Measurements from ENCODE around the gene OR7A10. TPM values are rescaled to one million over a fixed set of nuclear protein-coding genes. Genes with fewer than 3 reads are reported as not detected.

Gene OR7A10
- total RNA-seq, 1 experiment from 2014 or later = not detected

DNA sequence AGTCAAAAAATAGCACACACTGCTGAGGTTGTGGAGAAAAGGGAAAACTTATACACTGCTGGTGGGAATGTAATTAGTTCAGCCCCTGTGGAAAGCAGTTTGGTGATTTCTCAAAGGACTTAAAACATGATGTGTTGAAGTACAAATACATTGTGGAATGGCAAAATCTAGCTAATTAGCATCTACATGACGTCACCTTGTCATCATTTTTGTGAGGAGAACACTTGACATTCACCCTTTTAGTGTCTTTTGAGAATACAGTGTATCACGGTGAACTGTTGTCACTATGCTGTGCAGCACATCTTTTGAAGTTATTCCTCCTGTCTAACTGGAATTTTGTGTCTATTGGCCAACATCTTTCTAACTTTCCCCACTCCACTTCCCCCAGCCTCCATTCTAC is 5.6 kb downstream of the OR7A10 start:
- H3K4me3 Mint-ChIP-seq = no peak overlapping the region
- peaks cover 16% of the 10 kb centered on the region for H3K27me3 Mint-ChIP-seq (ENCODE audit: low read depth)
- peaks cover 17% of the 10 kb centered on the region for H3K9me3 Mint-ChIP-seq
- no peaks in the 10 kb centered on the region for H3K36me3 Mint-ChIP-seq
- H3K4me1 Mint-ChIP-seq = no peaks in the 10 kb centered on the region
- no peak overlapping the region for H3K27ac Mint-ChIP-seq
- POLR2A ChIA-PET = no interaction called here
- ATAC-seq = no peak
- TF ChIP-seq ESRRA (CRISPR knock-in tag; IDR thresholded peaks at IDR 0.05; ENCODE audit: borderline replicate concordance) (no peak), SMAD3 (CRISPR knock-in tag; IDR thresholded peaks at IDR 0.05; ENCODE audit: borderline replicate concordance) (no peak), MYBL2 (CRISPR knock-in tag; IDR thresholded peaks at IDR 0.05) (no peak), ZBTB21 (CRISPR knock-in tag; IDR thresholded peaks at IDR 0.05; ENCODE audit: borderline replicate concordance) (no peak), ZNF121 (CRISPR knock-in tag; IDR thresholded peaks at IDR 0.05) (no peak), ZNF232 (CRISPR knock-in tag; IDR thresholded peaks at IDR 0.05) (no peak), ELF4 (CRISPR knock-in tag; IDR thresholded peaks at IDR 0.05; ENCODE audit: low read depth) (no peak), KAT7 (CRISPR knock-in tag; IDR thresholded peaks at IDR 0.05; ENCODE audit: borderline replicate concordance) (no peak), TEAD4 (CRISPR knock-in tag; IDR thresholded peaks at IDR 0.05) (no peak), MXD4 (CRISPR knock-in tag; IDR thresholded peaks at IDR 0.05; ENCODE audit: borderline replicate concordance) (no peak), PRRX2 (CRISPR knock-in tag; IDR thresholded peaks at IDR 0.05) (no peak), ATF1 (CRISPR knock-in tag; IDR thresholded peaks at IDR 0.05) (no peak), ZNF396 (CRISPR knock-in tag; IDR thresholded peaks at IDR 0.05; ENCODE audit: borderline replicate concordance) (no peak), EMX1 (CRISPR knock-in tag; IDR thresholded peaks at IDR 0.05) (no peak), ETV6 (CRISPR knock-in tag; IDR thresholded peaks at IDR 0.05) (no peak)
- TF ChIP-seq, protein P1, sequence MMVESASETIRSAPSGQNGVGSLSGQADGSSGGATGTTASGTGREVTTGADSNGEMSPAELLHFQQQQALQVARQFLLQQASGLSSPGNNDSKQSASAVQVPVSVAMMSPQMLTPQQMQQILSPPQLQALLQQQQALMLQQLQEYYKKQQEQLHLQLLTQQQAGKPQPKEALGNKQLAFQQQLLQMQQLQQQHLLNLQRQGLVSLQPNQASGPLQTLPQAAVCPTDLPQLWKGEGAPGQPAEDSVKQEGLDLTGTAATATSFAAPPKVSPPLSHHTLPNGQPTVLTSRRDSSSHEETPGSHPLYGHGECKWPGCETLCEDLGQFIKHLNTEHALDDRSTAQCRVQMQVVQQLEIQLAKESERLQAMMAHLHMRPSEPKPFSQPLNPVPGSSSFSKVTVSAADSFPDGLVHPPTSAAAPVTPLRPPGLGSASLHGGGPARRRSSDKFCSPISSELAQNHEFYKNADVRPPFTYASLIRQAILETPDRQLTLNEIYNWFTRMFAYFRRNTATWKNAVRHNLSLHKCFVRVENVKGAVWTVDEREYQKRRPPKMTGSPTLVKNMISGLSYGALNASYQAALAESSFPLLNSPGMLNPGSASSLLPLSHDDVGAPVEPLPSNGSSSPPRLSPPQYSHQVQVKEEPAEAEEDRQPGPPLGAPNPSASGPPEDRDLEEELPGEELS (CRISPR knock-in tag; IDR thresholded peaks at IDR 0.05) = no peak
- TF ChIP-seq, protein P2, sequence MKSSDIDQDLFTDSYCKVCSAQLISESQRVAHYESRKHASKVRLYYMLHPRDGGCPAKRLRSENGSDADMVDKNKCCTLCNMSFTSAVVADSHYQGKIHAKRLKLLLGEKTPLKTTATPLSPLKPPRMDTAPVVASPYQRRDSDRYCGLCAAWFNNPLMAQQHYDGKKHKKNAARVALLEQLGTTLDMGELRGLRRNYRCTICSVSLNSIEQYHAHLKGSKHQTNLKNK (CRISPR knock-in tag; IDR thresholded peaks at IDR 0.05) = no peak
- TF ChIP-seq, protein P3, sequence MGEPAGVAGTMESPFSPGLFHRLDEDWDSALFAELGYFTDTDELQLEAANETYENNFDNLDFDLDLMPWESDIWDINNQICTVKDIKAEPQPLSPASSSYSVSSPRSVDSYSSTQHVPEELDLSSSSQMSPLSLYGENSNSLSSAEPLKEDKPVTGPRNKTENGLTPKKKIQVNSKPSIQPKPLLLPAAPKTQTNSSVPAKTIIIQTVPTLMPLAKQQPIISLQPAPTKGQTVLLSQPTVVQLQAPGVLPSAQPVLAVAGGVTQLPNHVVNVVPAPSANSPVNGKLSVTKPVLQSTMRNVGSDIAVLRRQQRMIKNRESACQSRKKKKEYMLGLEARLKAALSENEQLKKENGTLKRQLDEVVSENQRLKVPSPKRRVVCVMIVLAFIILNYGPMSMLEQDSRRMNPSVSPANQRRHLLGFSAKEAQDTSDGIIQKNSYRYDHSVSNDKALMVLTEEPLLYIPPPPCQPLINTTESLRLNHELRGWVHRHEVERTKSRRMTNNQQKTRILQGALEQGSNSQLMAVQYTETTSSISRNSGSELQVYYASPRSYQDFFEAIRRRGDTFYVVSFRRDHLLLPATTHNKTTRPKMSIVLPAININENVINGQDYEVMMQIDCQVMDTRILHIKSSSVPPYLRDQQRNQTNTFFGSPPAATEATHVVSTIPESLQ (CRISPR knock-in tag; IDR thresholded peaks at IDR 0.05) = no peak
- TF ChIP-seq, protein P4, sequence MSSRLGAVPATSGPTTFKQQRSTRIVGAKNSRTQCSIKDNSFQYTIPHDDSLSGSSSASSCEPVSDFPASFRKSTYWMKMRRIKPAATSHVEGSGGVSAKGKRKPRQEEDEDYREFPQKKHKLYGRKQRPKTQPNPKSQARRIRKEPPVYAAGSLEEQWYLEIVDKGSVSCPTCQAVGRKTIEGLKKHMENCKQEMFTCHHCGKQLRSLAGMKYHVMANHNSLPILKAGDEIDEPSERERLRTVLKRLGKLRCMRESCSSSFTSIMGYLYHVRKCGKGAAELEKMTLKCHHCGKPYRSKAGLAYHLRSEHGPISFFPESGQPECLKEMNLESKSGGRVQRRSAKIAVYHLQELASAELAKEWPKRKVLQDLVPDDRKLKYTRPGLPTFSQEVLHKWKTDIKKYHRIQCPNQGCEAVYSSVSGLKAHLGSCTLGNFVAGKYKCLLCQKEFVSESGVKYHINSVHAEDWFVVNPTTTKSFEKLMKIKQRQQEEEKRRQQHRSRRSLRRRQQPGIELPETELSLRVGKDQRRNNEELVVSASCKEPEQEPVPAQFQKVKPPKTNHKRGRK (CRISPR knock-in tag; IDR thresholded peaks at IDR 0.05; ENCODE audit: borderline replicate concordance) = no peak
- TF ChIP-seq, protein P5, sequence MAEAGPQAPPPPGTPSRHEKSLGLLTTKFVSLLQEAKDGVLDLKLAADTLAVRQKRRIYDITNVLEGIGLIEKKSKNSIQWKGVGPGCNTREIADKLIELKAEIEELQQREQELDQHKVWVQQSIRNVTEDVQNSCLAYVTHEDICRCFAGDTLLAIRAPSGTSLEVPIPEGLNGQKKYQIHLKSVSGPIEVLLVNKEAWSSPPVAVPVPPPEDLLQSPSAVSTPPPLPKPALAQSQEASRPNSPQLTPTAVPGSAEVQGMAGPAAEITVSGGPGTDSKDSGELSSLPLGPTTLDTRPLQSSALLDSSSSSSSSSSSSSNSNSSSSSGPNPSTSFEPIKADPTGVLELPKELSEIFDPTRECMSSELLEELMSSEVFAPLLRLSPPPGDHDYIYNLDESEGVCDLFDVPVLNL (CRISPR knock-in tag; IDR thresholded peaks at IDR 0.05; ENCODE audit: borderline replicate concordance, low read depth) = no peak
- DNase-seq (ENCODE audit: low spot score) = no peak
- CTCF ChIA-PET = no interaction called here

DNA sequence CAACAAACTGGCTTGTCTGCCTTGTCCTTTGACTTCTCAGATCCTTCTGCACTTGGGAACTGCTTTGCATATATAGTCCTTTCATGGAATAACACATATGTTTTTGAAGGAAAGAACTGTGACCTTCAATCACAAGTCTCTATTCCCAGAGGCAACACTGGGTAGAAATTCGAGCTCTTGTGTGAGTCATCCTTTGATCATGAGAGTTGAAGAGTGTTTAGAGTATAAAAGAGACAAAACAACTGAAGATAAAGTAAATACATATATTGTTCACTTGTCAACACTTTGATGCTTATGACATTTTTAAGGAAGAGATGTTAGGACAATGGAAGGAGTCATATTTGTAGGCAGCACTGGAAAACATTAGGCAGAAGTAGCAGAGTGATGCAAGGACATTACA is 8.5 kb downstream of the OR7A10 start:
- ATAC-seq = no peak
- Mint-ChIP-seq H3K36me3 (no peaks in the 10 kb centered on the region), H3K27ac (no peak overlapping the region), H3K9me3 (peaks cover 27% of the 10 kb centered on the region), H3K27me3 (ENCODE audit: low read depth) (peaks cover 14% of the 10 kb centered on the region), H3K4me3 (no peak overlapping the region), H3K4me1 (peaks cover 3% of the 10 kb centered on the region)
- DNase-seq (ENCODE audit: low spot score) = no peak
- CTCF ChIA-PET = no interaction called here
- POLR2A ChIA-PET = no interaction called here
- TF ChIP-seq ZNF219 (CRISPR knock-in tag; IDR thresholded peaks at IDR 0.05; ENCODE audit: borderline replicate concordance) (no peak), FOXJ3 (CRISPR knock-in tag; IDR thresholded peaks at IDR 0.05; ENCODE audit: borderline replicate concordance) (no peak), ATF1 (CRISPR knock-in tag; IDR thresholded peaks at IDR 0.05) (no peak), EMX1 (CRISPR knock-in tag; IDR thresholded peaks at IDR 0.05) (no peak)
- TF ChIP-seq, protein P6, sequence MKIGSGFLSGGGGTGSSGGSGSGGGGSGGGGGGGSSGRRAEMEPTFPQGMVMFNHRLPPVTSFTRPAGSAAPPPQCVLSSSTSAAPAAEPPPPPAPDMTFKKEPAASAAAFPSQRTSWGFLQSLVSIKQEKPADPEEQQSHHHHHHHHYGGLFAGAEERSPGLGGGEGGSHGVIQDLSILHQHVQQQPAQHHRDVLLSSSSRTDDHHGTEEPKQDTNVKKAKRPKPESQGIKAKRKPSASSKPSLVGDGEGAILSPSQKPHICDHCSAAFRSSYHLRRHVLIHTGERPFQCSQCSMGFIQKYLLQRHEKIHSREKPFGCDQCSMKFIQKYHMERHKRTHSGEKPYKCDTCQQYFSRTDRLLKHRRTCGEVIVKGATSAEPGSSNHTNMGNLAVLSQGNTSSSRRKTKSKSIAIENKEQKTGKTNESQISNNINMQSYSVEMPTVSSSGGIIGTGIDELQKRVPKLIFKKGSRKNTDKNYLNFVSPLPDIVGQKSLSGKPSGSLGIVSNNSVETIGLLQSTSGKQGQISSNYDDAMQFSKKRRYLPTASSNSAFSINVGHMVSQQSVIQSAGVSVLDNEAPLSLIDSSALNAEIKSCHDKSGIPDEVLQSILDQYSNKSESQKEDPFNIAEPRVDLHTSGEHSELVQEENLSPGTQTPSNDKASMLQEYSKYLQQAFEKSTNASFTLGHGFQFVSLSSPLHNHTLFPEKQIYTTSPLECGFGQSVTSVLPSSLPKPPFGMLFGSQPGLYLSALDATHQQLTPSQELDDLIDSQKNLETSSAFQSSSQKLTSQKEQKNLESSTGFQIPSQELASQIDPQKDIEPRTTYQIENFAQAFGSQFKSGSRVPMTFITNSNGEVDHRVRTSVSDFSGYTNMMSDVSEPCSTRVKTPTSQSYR (CRISPR knock-in tag; IDR thresholded peaks at IDR 0.05) = no peak
- TF ChIP-seq, protein P7, sequence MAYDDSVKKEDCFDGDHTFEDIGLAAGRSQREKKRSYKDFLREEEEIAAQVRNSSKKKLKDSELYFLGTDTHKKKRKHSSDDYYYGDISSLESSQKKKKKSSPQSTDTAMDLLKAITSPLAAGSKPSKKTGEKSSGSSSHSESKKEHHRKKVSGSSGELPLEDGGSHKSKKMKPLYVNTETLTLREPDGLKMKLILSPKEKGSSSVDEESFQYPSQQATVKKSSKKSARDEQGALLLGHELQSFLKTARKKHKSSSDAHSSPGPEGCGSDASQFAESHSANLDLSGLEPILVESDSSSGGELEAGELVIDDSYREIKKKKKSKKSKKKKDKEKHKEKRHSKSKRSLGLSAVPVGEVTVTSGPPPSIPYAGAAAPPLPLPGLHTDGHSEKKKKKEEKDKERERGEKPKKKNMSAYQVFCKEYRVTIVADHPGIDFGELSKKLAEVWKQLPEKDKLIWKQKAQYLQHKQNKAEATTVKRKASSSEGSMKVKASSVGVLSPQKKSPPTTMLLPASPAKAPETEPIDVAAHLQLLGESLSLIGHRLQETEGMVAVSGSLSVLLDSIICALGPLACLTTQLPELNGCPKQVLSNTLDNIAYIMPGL (CRISPR knock-in tag; IDR thresholded peaks at IDR 0.05) = no peak
- TF ChIP-seq, protein P8, sequence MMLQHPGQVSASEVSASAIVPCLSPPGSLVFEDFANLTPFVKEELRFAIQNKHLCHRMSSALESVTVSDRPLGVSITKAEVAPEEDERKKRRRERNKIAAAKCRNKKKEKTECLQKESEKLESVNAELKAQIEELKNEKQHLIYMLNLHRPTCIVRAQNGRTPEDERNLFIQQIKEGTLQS (CRISPR knock-in tag; conservative IDR thresholded peaks at IDR 0.05) = no peak
